GM18870 (cell line): ENCODE results near the gene CCNB1.
A peak's percentile ranks its signal among the peaks of the same experiment; 100 is the strongest.
"Not testable (repeated sequence)": the region's sequence is repeated elsewhere in the genome, so short reads cannot be mapped to it uniquely, and the experiment has no call there.

ENCODE experiments used
- ATAC-seq: cut with Tn5 transposase; IDR thresholded peaks from one replicate; pipeline ENCODE4 v1.9.1; 2021; ENCODE audit warnings: moderate library complexity; ENCODE audit not compliant: unreplicated experiment

The CCNB1 gene

GRCh38 chr5:69166686-69167492 is at the start of gene CCNB1:
TSS of gene CCNB1 (plus strand) at chr5:69167150. CDS start at chr5:69167263, 113 bp downstream.
- peak; percentile 98 for ATAC-seq

DNA sequence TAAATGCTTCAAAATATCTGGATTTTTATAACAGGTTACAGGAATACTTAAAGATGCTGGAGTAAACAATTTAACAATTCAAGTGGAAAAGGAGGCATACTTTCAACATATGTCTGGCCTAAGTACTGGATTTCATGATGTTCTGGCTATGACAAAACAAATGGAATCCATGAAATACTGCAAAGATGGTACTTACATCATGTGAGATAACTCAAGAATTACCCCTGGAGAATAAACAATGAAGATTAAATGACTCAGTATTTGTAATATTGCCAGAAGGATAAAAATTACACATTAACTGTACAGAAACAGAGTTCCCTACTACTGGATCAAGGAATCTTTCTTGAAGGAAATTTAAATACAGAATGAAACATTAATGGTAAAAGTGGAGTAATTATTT is 37.5 kb upstream of the CCNB1 start:
- no peak for ATAC-seq

GRCh38 chr5:69130241-69130640 is 36.7 kb upstream of the CCNB1 start:
- ATAC-seq, result no peak

GRCh38 chr5:69131304-69131703 is 35.6 kb upstream of the CCNB1 start:
- no peak for ATAC-seq

- ATAC-seq, result no peak
Measured at GRCh38 chr5:69134126-69134525, 32.8 kb upstream of the CCNB1 start.

DNA sequence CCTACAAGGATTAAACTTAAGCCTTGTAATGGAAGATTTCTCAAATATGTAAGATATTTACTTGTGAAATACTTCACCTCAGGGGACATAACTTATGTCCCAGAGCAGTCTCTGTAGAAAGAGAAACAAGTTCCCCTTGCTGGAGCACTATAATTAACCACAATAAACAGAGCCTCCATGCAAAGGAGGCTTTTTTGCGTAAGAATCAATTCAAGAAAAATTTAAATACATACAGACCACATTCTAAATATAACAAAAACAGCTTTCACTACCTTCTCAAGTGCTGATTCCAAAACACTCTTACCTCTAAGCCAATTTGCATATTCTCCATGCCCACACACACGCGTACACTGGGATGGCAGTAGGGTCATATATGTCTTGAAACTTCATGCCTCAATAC is 30.7 kb upstream of the CCNB1 start:
- ATAC-seq, result peak; percentile 91

DNA sequence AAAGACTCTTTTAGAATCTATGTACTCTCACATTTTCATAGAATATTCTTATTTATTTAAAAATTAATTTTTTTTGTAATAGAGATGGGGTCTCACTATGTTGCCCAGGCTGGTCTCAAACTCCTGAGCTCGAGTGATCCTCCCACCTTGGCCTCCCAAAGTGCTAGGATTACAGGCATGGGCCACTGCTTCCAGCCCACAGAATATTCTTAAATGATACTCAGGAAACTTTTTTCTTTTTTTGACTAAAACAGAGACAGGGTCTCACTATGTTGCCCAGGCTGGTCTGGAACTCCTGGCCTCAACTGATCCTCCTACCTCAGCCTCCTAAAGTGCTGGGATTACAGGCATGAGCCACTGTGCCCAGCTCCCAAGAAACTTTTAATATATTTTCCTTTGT is 29.7 kb upstream of the CCNB1 start:
- ATAC-seq, result not testable (repeated sequence)

GRCh38 chr5:69137807-69138206 is 29.1 kb upstream of the CCNB1 start:
- ATAC-seq, result no peak

GRCh38 chr5:69138766-69139165 is 28.2 kb upstream of the CCNB1 start:
- ATAC-seq, result no peak

DNA sequence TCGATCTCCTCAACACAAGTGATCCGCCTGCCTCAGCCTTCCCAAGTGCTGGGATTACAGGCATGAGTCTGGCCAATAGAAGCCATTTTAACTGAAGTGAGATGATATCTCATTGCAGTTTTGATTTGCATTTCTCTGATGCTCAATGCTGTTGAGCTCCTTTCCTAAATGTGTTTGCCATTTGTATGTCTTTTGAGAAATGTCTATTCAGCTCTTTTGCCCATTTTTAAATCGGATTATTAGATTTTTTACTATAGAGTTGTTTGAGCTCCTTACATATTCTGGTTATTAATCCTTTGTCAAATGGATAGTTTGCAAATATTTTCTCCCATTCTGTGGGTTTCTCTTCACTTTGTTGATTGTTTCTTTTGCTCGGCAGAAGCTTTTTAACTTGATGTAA is 26.7 kb upstream of the CCNB1 start:
- not testable (repeated sequence) for ATAC-seq

- ATAC-seq, result no peak
Measured at GRCh38 chr5:69140827-69141226, 26.1 kb upstream of the CCNB1 start.

GRCh38 chr5:69148576-69148975 is 18.4 kb upstream of the CCNB1 start:
- ATAC-seq, result not testable (repeated sequence)

DNA sequence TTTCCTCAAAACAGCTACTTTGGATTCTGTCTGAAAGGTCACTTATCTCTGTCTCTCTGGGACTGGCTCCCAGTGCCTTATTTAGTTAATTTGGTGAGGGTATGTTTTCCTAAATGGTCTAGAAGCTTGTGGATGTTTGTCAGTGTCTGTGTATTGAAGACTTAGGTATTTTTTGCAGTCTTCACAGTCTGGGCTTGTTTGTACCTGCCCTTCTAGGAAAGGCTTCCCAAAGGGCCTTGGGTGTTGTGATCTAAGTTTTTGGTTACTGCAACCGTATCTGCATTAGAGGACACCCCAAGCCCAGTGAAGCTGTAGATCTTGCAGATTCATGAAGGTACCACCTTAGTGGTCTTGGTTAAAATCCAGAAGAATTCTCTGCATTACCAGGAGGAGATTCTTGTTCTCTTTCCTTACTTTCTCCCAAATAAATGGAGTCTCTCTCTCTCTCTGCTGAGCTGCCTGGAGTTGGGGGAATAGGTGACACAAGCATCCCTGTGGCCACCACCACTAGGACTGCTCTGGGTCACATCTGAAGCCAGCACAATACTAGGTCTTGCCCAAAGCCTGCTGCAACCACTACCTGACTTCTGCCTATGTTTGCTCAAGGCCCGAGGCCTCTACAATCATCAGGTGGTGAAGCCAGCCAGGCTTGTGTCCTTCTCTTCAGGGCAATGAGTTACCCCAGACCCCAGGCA is 17.8 kb upstream of the CCNB1 start:
- no peak for ATAC-seq

- ATAC-seq, result no peak
Measured at GRCh38 chr5:69149676-69150010, 17.3 kb upstream of the CCNB1 start.

GRCh38 chr5:69152731-69153130 is 14.2 kb upstream of the CCNB1 start:
- no peak for ATAC-seq

- no peak for ATAC-seq
Measured at GRCh38 chr5:69156456-69156855, 10.5 kb upstream of the CCNB1 start.

GRCh38 chr5:69158039-69158438 is 8.9 kb upstream of the CCNB1 start:
- no peak for ATAC-seq

DNA sequence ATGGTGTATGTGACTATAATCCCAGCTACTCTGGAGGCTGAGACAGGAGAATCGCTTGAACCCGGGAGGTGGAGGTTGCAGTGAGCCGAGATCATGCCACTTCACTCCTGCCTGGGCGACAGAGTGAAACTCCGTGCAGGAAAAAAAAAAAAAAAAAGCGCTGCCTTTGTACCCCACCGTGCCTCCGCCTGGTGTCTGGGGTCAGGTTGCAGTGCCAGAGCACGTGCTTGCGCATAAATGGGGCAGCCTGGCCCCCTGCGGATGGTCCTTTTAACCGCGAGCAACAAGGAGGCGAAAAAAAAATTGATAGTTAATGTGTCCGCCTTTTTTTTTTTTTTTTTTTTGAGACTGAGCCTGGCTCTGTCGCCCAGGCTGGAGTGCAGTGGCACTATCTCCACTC is 6.3 kb upstream of the CCNB1 start:
- ATAC-seq, result no peak

- no peak for ATAC-seq
Measured at GRCh38 chr5:69167493-69167855, 524 bp downstream of the CCNB1 start.

- no peak for ATAC-seq
Measured at GRCh38 chr5:69167929-69168328, 979 bp downstream of the CCNB1 start.

- ATAC-seq, result no peak
Measured at GRCh38 chr5:69170495-69170894, 3.5 kb downstream of the CCNB1 start.

DNA sequence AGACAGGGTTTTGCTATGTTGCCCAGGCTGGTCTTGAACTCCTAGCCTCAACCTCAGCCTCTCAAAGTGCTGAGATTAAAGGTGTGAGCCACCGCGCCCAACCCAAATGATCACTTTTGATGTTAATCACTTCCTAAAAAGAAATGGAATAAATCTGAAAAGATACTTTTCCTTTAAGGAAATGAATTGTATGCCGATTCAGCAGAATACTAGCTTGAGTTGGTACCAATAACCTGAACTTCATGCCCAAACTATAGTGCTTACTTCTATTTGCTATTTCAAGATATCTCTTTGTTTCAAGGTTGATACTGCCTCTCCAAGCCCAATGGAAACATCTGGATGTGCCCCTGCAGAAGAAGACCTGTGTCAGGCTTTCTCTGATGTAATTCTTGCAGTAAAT is 4.0 kb downstream of the CCNB1 start:
- ATAC-seq, result no peak
